Erythroblast (primary cell): Measurements from ENCODE around the gene PCDH8.

Experiments used
- GATA1 ChIP-seq: IDR thresholded peaks from 2 replicates; pipeline ENCODE4 v1.6.1; 2011; ENCODE audit warnings: low read depth, mild to moderate bottlenecking, control low read depth, low read length, moderate library complexity
- POLR2A ChIP-seq: IDR thresholded peaks from 2 replicates; pipeline ENCODE4 v1.6.1; 2011; ENCODE audit warnings: mild to moderate bottlenecking, low read length

- TF ChIP-seq POLR2A, result no peak
- no peak for TF ChIP-seq GATA1
These were observed 2.5 kb downstream of the PCDH8 start for GRCh38 chr13:52845766-52846566.
